ENCODE data around the gene TTC34.
"Not testable (repeated sequence)": the region's sequence is repeated elsewhere in the genome, so short reads cannot be mapped to it uniquely, and the experiment has no call there.

The TTC34 gene

DNA sequence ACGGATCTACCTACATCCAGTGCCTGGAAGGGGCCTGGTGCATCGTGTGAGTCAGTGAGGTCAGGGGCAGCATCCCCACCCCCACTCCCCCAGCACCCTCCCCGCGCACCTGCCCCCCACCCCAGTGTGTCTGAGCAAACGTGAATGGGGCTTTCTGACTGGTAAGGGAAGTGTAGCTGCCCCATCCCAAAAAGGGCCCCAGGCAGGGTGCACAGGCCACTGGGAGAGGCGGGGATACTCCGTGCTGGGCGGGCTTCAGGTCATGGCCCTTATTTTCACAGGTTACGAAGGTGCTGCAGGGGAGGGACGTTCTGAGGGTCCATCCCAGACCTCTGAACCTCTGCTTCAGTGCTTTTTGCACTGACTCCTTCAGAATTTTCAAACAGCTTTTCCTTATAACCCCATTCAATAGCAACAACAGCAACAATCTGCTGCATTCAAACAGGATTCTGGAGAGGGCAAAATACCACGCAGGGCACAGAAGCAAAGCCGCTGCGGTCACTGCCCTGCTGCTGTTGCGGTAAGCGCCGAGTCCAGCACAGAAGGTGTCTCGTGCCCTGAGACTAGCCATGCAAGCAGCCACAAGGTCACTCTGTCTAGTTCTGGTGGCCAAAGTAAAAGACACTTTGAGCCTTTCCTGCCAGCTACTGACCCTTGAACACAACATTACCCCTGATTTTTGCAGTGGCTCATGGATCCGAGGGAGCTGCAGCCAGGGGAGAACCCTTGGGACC is 10.3 kb downstream of the TTC34 start:
- no peak for DNase-seq

DNA sequence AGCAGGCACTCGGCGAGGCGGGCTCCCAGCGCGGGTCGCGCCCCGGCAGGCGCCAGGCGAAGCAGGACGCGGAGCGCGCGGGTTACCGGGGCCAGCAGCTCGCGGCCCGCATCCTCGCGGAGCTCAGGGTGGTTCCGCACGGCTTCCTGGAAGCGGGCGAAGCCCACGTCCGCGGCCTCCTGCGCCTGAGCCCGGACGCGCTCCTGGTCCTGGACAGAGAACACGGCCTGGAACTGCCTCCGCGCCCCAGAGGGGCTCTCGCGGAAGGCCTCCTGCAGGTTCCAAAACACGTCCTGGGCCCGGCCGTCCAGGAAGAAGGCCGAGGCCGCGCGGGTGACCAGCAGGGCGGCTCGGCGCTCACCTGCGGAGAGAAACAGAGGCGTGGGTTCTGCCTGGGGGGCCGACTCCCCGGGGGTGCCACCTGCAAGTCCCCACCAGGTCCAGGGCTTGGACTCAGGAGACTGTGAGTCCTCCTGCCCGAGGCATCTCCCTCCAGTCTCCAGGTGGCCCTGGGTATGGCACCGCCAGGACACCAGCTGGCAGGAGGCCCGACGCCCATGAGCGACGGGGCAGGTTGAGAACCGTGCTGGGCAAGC is 11.4 kb downstream of the TTC34 start:
- no peak for DNase-seq

DNA sequence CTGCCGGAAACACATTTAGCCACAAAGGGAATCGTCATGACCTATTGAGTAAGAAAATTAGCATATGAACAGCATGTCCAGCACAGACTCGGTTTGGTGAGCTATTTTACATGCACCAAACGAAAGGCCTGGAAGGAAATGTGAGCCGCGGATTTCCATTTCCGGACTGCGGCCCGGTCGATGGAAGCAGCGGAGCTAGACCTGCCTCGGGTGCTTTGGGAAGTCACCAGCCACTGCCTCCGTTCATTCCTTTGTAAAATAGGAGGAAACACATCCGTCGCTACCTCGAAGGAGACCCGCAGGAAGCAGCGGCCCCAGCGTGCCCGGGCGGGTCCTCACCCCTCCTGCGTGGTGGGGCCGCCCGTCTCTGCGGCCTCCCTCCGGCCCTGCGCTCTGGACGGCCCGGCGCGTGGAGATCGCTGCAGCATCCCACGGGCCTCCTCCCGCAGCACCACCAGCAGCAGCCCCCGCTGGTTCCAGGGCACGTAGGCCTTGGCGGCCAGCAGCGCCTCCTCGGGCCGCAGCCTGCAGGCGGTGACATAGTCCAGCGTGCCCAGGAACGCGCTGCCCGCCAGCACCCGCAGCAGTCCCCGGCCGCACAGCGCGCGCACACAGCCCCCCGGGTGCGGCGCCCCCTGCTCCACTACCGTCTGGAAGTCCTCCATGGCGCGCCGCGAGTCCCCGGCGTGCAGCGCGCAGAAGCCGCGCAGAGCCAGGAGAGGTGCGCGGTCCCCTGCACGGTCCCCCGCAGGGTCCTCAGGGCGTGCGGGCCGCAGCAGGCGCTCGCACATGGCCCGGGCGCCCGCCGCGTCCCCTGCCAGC is 12.1 kb downstream of the TTC34 start:
- DNase-seq, result no peak

DNA sequence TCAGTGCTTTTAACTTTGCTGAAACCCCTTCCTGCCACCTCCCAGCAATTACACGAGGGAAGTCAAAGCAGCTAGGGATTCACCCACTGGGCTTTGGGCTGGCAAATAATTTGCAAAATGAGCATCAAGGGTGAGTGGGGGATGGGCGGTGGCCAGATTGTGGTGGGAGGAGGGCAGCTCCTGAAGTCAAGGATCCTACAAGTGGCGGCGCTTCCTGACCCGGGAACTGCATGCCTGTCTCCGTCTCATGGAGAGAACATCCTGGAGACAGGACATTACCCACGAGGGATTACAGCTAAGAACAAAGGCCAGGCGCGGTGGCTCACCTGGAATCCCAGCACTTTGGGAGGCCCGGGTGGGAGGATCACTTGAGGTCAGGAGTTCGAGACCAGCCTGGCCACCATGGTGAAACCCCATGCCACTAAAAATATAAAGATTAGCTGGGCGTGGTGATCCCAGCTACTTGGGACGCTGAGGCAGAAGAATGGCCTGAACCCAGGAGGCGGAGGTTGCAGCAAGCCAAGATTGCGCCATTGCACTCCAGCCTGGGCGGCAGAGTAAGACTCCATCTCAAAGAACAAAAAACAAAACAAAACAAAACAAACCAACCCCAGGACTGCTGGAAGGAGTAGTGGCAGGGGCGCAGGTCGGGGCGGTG is 12.9 kb downstream of the TTC34 start:
- no peak for DNase-seq

DNA sequence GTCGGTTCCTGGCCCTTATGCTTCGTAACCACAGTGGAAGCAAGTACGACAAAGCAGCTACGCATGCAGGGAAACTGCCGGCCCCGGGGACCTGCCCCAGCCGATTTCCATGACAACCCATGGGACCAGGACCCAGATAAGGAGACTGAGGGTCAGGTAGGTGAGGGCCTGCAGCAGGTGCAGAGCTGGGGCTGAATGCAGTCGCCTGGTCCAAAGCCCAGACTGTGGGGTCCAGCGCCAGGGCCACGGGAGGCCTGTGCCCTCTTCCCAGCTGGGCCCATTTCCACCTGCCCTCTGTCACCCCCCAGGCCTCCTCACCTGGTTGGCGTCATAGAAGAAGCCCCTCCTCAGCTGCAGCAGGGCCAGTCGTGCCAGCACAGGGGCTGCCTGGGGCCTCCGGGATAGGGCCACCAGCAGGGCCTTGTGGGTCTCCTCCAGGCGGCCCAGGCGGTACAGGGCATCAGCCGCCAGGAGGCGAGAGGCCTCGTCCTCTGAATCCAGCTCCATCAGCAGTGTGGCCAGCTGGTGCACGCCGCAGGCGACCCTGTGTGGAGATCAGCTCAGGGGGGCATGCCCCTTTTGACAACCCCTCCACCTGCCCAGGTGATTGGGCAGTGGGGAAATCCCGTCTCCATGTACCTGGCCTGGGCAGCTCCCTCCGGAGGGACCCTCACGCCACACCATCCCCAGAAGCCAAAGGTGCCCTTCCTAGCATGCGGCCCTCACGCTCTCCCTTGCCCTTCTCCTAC is 14.2 kb downstream of the TTC34 start:
- DNase-seq, result no peak

DNA sequence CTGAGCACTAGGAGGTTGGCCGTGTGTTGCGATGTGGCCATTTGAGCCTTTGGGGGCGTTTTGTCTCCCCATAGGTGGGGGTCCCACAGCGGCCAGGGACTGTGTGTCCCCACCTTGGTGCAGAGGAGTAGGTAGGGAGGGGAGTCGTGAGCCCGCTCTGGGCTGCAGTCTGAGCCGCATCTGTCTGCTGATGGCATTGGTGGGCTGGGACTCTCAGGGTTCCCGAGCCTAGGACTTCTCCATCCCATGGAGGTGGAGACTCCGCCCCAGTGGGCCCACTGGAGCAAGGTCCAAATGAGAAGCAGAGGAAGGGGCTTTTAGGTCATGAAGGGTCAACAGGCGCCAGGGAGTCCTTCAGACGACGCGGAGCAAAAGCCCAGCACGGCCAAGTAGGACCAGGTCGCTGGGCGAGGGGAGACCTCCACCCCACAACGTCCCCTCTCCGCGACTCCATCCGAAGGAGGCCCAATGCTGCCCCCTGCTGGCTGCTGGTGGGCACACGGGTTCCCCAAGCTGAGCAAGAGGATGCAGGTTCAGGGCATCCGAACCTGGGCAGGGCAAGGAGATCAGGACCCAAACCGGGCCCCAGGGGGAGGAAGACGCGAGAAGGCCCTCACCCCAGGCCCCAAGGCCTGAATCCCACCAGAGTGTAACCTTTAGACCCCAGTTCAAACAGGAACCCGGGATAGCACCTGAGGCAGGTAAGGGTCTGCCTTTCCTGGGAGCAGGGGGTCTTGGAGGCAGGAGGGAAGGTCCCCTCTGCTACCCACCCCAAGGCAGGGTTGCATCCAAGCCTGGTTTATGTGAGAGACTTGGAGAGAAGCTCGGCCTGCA is 14.9 kb downstream of the TTC34 start:
- DNase-seq, result peak; percentile 58

DNA sequence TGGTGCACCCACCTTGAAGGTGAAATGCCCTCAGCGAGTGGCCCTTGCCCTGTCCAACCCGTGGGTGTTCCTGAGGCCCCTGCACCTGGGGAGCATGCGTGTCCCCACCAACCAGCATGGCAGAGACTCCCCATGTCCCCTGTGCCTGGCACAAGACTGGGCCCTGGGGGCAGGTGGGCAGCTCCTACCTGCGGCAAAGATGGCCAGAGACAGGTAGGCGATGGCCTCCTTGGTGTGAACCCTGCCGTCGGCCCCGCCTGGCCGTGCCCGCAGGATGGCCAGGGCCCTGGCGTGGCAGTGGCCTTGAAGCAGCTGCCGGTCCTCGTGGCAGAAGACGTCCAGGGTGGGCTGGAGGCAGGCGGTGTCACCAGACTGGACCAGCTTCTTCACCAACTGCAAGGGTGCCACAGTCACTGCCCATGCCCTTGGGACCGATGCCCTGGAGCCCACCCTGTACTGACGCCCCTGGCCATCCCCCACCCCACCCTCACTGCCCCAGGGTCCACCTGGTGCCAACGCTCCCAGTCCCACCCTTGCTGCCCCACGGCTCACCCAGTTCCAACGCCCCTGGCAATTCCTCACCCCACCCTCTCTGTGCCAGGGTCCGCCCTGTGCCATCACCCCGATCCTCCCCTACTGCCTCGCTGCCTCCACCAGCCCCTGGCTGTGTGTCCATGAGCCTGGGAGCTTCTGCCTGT is 15.7 kb downstream of the TTC34 start:
- DNase-seq, result no peak

DNA sequence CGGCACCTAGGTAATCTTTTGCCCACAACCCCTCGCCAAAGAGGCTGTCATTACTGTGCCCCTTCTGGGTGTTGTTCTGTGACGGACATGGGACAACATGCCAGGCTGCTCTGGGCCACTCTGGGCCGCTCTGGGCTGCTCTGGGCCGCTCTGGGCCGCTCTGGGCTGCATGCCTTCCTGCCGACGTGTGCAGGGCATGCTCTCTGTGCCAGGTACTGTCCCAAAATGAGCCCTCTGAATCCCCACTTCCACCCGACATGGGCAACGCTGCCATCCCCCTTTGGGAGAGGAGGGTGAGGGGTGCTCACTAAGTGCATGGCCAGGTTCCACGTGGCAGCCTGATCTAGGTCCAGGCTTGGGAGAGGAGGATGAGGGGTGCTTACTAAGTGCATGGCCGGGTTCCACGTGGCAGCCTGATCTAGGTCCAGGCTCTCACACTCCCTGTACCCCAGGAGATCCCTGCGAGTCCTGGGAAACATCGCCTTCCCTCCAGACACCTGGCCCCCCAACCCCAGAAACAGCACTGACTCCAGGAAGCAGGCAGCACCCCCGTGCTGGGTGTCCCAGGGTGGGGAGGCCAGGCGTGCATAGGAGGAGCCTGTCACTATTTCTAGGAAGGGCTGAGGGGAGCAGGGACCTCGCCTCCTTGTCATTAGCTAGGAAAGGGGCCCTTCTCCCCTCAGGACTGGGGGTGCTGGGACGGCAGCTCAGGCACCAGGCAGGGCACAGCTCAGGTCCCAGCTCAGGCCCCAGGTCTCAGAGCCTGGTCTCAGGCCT is 16.5 kb downstream of the TTC34 start:
- no peak for DNase-seq

DNA sequence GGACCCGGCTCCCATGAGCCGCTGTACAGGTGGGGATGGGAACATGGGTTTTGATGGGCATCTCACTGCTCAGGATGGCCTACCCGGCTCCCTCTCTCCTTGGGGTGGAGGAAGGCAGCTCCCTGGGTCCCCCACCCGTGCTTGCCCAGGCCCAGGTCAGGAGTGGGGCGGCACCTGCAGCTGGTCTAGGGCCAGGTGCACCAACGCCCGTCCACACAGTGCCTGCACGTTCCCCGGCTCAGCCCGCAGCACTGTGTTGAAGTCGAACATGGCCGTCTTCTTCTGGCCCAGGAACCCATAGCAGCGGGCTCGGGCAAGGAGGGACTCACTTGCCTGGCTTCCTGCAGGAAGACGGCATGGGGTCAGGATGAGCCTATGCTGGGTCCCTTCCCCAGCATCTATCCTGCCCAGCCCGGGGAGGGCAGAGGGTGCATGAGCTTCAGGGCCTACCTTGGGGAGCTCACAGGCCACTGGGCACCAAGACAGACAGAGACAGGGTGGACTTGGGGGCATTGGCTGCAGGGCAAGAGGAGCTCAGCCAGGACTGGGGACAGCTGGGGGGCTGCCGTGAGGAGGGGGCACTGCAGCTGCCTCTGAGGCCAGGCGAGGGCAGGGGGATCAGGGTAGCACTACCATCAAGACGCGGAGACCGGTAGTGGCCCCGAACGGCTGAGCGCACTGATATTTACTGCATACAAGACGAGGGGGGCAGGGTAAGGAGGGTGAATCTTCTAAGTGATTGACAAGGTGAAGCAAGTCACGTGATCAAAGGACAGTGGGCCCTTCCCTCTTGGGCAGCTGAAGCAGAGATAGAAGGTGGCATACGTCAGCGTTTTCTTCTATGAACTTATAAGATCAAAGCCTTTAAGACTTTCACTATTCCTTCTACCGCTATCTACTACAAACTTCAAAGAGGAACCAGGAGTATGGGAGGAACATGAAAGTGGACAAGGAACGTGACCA is 17.8 kb downstream of the TTC34 start:
- DNase-seq, result no peak

DNA sequence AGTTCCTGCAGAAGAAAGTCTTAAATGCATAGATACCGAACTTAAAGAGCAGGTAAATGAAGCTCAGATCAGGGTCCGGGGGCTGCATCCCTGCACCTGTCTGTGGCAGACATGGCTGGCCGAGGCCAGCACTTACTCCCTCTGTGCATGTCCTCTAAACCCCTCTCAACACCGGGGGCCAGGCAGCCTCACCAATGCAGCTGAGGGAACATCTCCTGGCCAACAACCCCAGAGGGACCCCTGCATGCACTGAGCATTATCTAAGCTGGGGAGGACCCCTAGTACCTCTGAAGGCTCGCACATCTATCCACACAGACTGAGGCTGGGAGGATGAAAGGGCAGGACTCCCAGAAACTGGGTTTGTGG is 18.4 kb downstream of the TTC34 start:
- no peak for DNase-seq

DNA sequence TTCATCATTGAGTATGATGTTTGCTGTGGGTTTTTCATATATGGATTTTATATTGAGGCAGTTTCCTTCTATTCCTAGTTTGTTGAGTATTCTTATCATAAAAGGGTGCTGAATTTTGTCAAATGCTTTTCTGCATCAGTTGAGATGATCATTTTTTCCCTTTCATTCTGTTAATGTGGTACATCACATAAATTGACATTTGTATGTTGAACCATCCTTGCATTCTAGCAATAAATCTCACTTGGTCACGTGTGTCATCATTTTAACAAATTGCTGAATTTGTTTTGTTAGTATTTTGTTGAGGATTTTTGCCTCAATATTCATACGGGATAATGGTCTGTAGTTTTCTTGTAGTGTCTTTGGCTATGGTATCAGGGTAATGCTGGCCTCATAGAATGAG is 19.9 kb downstream of the TTC34 start:
- no peak for DNase-seq

DNA sequence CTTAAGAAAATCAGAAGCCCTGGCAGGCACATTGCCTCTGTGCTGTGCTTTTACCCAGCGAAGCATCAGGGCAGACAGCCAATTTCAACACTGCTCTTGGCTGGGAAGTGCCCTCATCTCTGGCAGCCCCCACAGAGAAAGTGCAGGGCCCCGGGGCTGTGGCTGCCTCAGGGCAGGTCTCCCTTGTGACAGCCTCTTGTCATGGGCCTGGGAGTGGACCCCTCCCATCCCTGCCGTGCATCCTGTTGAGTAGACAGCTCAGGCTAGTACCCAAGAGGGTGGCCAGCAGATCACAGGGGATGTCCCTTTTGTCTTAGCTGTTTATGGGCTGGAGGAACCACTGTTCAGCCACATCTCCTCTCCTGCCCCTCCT is 23.3 kb downstream of the TTC34 start:
- DNase-seq, result no peak

DNA sequence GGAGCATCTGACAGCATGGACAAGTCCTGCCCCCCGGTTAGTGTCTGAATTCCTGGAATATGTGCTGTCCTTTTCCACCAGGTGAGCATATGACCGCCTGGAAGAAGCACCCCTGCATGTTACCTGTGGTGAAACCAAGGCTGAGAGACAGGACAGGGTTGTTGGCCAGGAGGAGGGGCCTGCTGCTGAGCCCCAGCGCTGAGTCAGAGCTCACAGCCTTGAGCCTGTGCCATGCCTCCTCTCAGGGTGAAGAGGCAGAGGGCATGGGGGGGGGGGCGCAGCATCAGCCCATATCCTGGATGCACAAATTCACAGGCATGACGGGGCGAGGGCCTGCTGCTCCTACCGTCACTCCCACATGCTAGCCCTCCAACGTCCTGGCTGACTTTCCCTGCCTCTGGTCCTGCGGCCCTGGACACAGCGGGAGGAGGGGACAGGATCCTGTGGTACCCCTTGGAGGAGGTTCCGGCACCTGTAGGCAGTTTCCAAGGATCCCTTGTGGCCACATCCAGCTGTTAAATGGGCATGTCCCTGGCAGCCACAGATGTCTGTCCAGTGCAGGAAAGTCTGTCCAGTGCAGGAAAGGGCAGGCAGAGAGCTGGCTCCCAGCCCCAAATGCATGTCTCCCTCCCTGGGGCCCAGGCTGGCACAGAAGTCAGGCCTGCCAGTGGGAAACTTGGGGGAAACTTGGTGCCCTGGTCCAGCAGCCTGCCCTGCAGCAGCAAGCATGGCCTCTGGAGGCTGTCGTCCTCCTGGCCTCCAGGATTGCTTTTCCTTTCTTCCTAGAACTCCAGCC is 23.9 kb downstream of the TTC34 start:
- DNase-seq, result no peak

DNA sequence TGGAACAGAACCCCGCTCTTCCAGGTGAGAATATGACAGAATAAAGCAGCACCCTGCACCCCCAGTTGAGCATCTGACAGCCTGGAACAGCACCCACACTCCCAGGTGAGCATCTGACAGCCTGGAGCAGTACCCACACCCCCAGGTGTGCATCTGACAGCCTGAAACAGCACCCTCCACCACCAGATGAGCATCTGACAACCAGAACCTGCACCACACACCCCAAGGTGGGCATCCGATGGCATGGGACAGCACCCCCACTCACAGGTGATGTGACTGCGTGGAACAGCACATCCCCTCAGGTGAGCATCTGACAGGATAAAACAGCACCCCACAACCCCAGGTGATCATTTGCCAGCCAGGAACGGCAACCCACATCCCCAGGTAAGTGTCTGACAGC is 26.2 kb downstream of the TTC34 start:
- not testable (repeated sequence) for DNase-seq

DNA sequence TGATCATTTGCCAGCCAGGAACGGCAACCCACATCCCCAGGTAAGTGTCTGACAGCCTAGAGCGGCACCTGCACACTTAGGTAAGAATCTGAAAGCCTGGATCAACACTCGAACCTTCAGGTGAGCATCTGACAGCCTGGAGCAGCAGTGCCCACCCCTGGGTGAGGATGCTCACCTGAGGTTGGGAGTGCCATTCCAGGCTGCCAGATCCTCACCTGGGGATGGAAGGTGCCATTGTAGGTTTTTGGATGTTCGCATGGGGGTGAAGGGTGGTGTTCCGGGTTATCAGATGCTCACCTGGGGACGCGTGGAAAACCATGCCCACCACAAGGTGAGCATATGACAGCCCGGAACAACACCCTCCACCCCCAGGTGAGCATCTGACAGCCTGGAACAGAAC is 33.4 kb downstream of the TTC34 start:
- not testable (repeated sequence) for DNase-seq

DNA sequence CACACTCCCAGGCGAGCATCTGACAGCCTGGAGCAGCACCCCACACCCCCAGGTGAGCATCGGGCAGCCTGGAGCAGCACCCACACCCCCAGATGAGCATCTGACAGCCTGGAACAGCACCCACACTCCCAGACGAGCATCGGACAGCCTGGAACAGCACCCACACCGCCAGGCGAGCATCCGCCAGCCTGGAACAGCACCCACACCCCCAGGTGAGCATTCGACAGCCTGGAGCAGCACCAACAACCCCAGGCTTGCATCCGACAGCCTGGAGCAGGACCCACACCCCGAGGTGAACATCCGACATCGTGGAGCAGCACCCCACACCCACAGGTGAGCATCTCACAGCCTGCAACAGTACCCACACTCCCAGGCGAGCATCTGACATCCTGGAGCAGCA is 42.1 kb downstream of the TTC34 start:
- DNase-seq, result not testable (repeated sequence)

DNA sequence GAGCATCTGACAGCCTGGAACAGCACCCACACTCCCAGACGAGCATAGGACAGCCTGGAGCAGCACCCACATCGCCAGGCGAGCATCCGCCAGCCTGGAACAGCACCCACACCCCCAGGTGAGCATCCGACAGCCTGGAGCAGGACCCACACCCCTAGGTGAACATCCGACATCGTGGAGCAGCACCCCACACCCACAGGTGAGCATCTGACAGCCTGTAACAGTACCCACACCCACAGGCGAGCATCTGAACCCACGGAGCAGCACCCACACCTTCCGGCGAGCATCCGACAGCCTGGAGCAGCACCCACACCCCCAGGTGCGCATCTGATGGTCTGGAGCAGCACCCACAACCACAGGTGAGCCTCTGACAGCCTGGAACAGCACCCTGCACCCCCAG is 44.0 kb downstream of the TTC34 start:
- not testable (repeated sequence) for DNase-seq

DNA sequence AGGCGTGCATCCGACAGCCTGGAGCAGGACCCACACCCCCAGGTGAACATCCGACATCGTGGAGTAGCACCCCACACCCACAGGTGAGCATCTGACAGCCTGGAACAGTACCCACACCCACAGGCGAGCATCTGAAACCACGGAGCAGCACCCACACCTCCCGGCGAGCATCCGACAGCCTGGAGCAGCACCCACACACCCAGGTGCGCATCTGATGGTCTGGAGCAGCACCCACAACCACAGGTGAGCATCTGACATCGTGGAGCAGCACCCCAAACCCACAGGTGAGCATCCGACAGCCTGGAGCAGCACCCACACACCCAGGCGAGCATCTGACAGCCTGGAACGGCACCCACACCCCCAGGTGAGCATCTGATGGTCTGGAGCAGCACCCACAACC is 46.1 kb downstream of the TTC34 start:
- not testable (repeated sequence) for DNase-seq
